HepG2 (cell line): Measurements from ENCODE around the gene PARP3. TPM values are rescaled to one million over a fixed set of nuclear protein-coding genes. Genes with fewer than 3 reads are reported as not detected.

Experiments
- ARID2 ChIP-seq: sonication (generic); formaldehyde crosslinking; IDR thresholded peaks from 2 replicates; pipeline ENCODE4 v1.8.1; 2022; ENCODE audit warnings: mild to moderate bottlenecking, missing genetic modification reagents, borderline replicate concordance
- HDAC6 ChIP-seq: fragments of 200-600 bp; sonication (generic); IDR thresholded peaks from 2 replicates; pipeline ENCODE4 v1.7.0; 2017; ENCODE audit warnings: mild to moderate bottlenecking, antibody characterized with exemption, low read length, low read depth
- HMG20B ChIP-seq: conservative IDR thresholded peaks from 2 replicates; pipeline ENCODE4 v1.6.1; 2016; ENCODE audit warnings: missing genetic modification reagents, missing compliant biosample characterization
- HNRNPK ChIP-seq: fragments of 200-400 bp; formaldehyde crosslinking; IDR thresholded peaks from 2 replicates; pipeline ENCODE4 v1.6.1; 2018; ENCODE audit warnings: low read length, low read depth, moderate library complexity, mild to moderate bottlenecking; ENCODE audit not compliant: poor library complexity, severe bottlenecking
- KLF12 ChIP-seq: sonication (generic); formaldehyde crosslinking; IDR thresholded peaks from 2 replicates; pipeline ENCODE4 v1.4.0; 2020; ENCODE audit warnings: missing genetic modification reagents, borderline replicate concordance
- NAIF1 ChIP-seq: sonication (generic); formaldehyde crosslinking; IDR thresholded peaks from 2 replicates; pipeline ENCODE4 v1.5.0; 2020; ENCODE audit warnings: mild to moderate bottlenecking, missing genetic modification reagents, borderline replicate concordance
- NFIC ChIP-seq: IDR thresholded peaks from 2 replicates; pipeline ENCODE4 v1.6.1; 2012; ENCODE audit warnings: mild to moderate bottlenecking, low read length, inconsistent platforms
- NR2F2 ChIP-seq: IDR thresholded peaks from 2 replicates; pipeline ENCODE4 v1.6.1; 2012; ENCODE audit warnings: low read depth, inconsistent platforms, borderline replicate concordance
- POLR2A ChIP-seq, 2 experiments: IDR thresholded peaks; 2 replicates each; pipeline ENCODE4 v1.6.1; 2011; ENCODE audit warnings: low read depth in 2 of 2, low read length in 2 of 2, mild to moderate bottlenecking in 1 of 2, moderate library complexity in 1 of 2; ENCODE audit not compliant: insufficient read depth in 1 of 2
- POLR2G ChIP-seq: fragments of 200-400 bp; formaldehyde crosslinking; IDR thresholded peaks from 2 replicates; pipeline ENCODE4 v1.6.1; 2018; ENCODE audit warnings: mild to moderate bottlenecking, low read depth, low read length, moderate library complexity
- RCOR2 ChIP-seq: IDR thresholded peaks from 2 replicates; pipeline ENCODE4 v1.6.1; 2016; ENCODE audit warnings: missing biosample characterization, missing genetic modification reagents
- SMAD3 ChIP-seq: sonication (generic); formaldehyde crosslinking; IDR thresholded peaks from 2 replicates; pipeline ENCODE4 v1.4.0; 2020; ENCODE audit warnings: missing genetic modification reagents
- TCF12 ChIP-seq, 2 experiments: fragments of 450-650 bp in 1 of 2; sonication (generic) in 1 of 2; formaldehyde crosslinking in 1 of 2; IDR thresholded peaks; 2 replicates each; pipeline versions ENCODE4 v1.6.1 to v1.8.0; 2017 to 2022; ENCODE audit warnings: antibody characterized with exemption in 1 of 2, mild to moderate bottlenecking in 1 of 2, missing genetic modification reagents in 1 of 2, moderate library complexity in 1 of 2
- TEAD3 ChIP-seq: optimal IDR thresholded peaks from 2 replicates; pipeline ENCODE3; 2016; ENCODE audit warnings: borderline replicate concordance
- ZBTB7B ChIP-seq: sonication (generic); formaldehyde crosslinking; IDR thresholded peaks from 2 replicates; pipeline ENCODE4 v1.4.0; 2020; ENCODE audit warnings: missing genetic modification reagents
- ZFAT ChIP-seq: sonication (generic); formaldehyde crosslinking; conservative IDR thresholded peaks from 2 replicates; pipeline ENCODE4 v1.8.1; 2023; ENCODE audit warnings: missing genetic modification reagents, inconsistent platforms
- ZNF260 ChIP-seq: sonication (generic); formaldehyde crosslinking; IDR thresholded peaks from 2 replicates; pipeline ENCODE4 v1.4.0; 2020; ENCODE audit warnings: missing genetic modification reagents, low read depth, mild to moderate bottlenecking, borderline replicate concordance
- ZNF619 ChIP-seq: sonication (generic); formaldehyde crosslinking; IDR thresholded peaks from 2 replicates; pipeline ENCODE4 v1.4.0; 2020; ENCODE audit warnings: mild to moderate bottlenecking, missing genetic modification reagents
- ZNF652 ChIP-seq: IDR thresholded peaks from 2 replicates; pipeline ENCODE4 v1.6.1; 2016; ENCODE audit warnings: low read depth, borderline replicate concordance
- ZNF720 ChIP-seq: sonication (generic); formaldehyde crosslinking; IDR thresholded peaks from 2 replicates; pipeline ENCODE4 v1.4.0; 2020; ENCODE audit warnings: missing genetic modification reagents
- ZNF776 ChIP-seq: sonication (generic); formaldehyde crosslinking; IDR thresholded peaks from 2 replicates; pipeline ENCODE4 v1.4.0; 2020; ENCODE audit warnings: mild to moderate bottlenecking, missing genetic modification reagents
- polyA plus RNA-seq, 8 experiments: library from polyadenylated mRNA; depleted of rRNA in 3 of 8; stranded (reverse) in 7 of 8; unstranded in 1 of 8; fragments of >200 nt; fragmentation: Illumina TruSeq in 4 of 8; extraction: Trizol in 4 of 8; gene quantifications; 2 replicates each; pipeline versions ENCODE4 v1.2.1 to v1.2.3, GENCODE V29; 2011 to 2016; ENCODE audit warnings: low read depth in 4 of 8, missing spikeins in 1 of 8, mixed read lengths in 1 of 8; ENCODE audit not compliant: insufficient read depth in 1 of 8
- total RNA-seq, 5 experiments: library from RNA; depleted of rRNA; stranded (reverse); fragments of >200 nt; fragmentation: Illumina TruSeq; extraction: Trizol; gene quantifications; 2 replicates each; pipeline ENCODE4 v1.2.3, GENCODE V29; 2016; ENCODE audit warnings: low read depth in 1 of 5
- TF ChIP-seq, protein P1 (sequence below): sonication (generic); formaldehyde crosslinking; IDR thresholded peaks from 2 replicates; pipeline ENCODE4 v1.9.0; 2021; ENCODE audit warnings: missing genetic modification reagents, mild to moderate bottlenecking, borderline replicate concordance
- TF ChIP-seq, protein P2 (sequence below): sonication (generic); formaldehyde crosslinking; IDR thresholded peaks from 2 replicates; pipeline ENCODE4 v1.5.0; 2020; ENCODE audit warnings: mild to moderate bottlenecking, missing genetic modification reagents
- TF ChIP-seq, protein P3 (sequence below): fragments of 450-650 bp; IDR thresholded peaks from 2 replicates; pipeline ENCODE4 v1.6.1; 2016
- TF ChIP-seq, protein P4 (sequence below): sonication (generic); formaldehyde crosslinking; IDR thresholded peaks from 2 replicates; pipeline ENCODE4 v1.4.0; 2020; ENCODE audit warnings: mild to moderate bottlenecking, missing genetic modification reagents
- TF ChIP-seq, protein P5 (sequence below): sonication (generic); formaldehyde crosslinking; IDR thresholded peaks from 2 replicates; pipeline ENCODE4 v1.5.1; 2020; ENCODE audit warnings: mild to moderate bottlenecking, missing genetic modification reagents, borderline replicate concordance

PARP3 gene
- total and polyA plus RNA-seq, 2 of the 13 experiments (the other 11 are each of a cell fraction or from before 2014, with no cell fraction given), result 11.2 to 21.5 TPM

DNA sequence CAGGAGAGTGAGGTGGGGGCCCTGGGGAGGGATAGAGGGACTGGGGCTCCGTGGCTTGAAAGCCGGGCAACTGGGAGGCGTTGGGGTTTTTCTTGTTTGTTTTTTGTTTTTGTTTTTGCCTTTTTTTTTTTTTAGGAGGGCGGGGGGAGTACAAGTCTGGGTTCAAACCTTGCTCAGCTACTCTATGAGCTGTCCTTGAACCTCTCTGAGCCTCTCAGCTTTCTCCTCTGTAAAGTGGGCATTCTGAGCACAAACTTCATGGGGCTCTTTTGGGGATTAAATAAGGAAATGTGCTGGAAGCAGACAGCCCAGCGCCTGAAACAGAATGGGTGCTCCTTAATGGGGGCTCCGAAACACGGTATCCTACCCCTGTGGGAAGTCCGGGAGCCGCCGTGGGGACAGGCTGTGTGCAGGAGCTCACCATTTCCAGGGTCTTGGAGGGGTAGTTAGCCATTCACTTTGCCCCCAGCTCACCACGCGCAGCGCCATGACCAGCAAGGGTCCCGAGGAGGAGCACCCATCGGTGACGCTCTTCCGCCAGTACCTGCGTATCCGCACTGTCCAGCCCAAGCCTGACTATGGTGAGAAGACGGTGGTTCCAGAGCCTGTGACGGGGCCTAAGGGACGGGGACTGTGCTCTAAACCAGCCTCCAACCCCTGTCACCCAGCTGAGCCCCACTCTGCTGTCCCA, 41.6 kb downstream of the PARP3 start (continued):
- TF ChIP-seq ZNF260 (CRISPR knock-in tag) (no peak), KLF12 (CRISPR knock-in tag) (no peak), ZNF776 (CRISPR knock-in tag) (no peak), ARID2 (CRISPR knock-in tag) (no peak), HDAC6 (no peak), SMAD3 (CRISPR knock-in tag) (no peak), HMG20B (CRISPR knock-in tag) (no peak), NAIF1 (CRISPR knock-in tag) (no peak), POLR2A (IDR thresholded peaks at IDR 0.05; ENCODE audit: insufficient read depth in 1 of 2, low read depth in 2 of 2, low read length in 2 of 2) (peak in 1 of 2 experiments; percentile 83; a peak in 2 of 4 replicates), ZNF720 (CRISPR knock-in tag) (no peak), ZFAT (CRISPR knock-in tag) (no peak), HNRNPK (peak; percentile 3), ZNF652 (CRISPR knock-in tag) (no peak), NFIC (no peak; the same call in 1 of the 2 replicates), ZBTB7B (CRISPR knock-in tag) (no peak), ZNF619 (CRISPR knock-in tag) (0 out of 2 replicates have a peak, but pooled peaks have one; percentile 60), TEAD3 (CRISPR knock-in tag) (no peak), POLR2G (no peak; the same call in 1 of the 2 replicates), TCF12 (IDR thresholded peaks at IDR 0.05) (no peak), TCF12 (CRISPR knock-in tag; IDR thresholded peaks at IDR 0.05) (no peak), NR2F2 (no peak), RCOR2 (CRISPR knock-in tag) (0 out of 2 replicates have a peak, but pooled peaks have one; percentile 14)
- TF ChIP-seq, protein P1, sequence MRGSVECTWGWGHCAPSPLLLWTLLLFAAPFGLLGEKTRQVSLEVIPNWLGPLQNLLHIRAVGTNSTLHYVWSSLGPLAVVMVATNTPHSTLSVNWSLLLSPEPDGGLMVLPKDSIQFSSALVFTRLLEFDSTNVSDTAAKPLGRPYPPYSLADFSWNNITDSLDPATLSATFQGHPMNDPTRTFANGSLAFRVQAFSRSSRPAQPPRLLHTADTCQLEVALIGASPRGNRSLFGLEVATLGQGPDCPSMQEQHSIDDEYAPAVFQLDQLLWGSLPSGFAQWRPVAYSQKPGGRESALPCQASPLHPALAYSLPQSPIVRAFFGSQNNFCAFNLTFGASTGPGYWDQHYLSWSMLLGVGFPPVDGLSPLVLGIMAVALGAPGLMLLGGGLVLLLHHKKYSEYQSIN (CRISPR knock-in tag), result no peak
- TF ChIP-seq, protein P2, sequence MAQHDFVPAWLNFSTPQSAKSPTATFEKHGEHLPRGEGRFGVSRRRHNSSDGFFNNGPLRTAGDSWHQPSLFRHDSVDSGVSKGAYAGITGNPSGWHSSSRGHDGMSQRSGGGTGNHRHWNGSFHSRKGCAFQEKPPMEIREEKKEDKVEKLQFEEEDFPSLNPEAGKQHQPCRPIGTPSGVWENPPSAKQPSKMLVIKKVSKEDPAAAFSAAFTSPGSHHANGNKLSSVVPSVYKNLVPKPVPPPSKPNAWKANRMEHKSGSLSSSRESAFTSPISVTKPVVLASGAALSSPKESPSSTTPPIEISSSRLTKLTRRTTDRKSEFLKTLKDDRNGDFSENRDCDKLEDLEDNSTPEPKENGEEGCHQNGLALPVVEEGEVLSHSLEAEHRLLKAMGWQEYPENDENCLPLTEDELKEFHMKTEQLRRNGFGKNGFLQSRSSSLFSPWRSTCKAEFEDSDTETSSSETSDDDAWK (CRISPR knock-in tag), result no peak
- TF ChIP-seq, protein P3, sequence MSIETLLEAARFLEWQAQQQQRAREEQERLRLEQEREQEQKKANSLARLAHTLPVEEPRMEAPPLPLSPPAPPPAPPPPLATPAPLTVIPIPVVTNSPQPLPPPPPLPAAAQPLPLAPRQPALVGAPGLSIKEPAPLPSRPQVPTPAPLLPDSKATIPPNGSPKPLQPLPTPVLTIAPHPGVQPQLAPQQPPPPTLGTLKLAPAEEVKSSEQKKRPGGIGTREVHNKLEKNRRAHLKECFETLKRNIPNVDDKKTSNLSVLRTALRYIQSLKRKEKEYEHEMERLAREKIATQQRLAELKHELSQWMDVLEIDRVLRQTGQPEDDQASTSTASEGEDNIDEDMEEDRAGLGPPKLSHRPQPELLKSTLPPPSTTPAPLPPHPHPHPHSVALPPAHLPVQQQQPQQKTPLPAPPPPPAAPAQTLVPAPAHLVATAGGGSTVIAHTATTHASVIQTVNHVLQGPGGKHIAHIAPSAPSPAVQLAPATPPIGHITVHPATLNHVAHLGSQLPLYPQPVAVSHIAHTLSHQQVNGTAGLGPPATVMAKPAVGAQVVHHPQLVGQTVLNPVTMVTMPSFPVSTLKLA, result no peak
- TF ChIP-seq, protein P4, sequence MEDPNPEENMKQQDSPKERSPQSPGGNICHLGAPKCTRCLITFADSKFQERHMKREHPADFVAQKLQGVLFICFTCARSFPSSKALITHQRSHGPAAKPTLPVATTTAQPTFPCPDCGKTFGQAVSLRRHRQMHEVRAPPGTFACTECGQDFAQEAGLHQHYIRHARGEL, result no peak
- TF ChIP-seq, protein P5, sequence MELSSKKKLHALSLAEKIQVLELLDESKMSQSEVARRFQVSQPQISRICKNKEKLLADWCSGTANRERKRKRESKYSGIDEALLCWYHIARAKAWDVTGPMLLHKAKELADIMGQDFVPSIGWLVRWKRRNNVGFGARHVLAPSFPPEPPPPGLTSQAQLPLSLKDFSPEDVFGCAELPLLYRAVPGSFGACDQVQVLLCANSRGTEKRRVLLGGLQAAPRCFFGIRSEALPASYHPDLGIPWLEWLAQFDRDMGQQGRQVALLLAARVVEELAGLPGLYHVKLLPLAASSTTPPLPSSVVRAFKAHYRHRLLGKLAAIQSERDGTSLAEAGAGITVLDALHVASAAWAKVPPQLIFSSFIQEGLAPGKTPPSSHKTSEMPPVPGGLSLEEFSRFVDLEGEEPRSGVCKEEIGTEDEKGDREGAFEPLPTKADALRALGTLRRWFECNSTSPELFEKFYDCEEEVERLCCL (CRISPR knock-in tag), result no peak
